GM19239 (cell line): Measurements from ENCODE around the gene SYTL5.
A peak's percentile ranks its signal among the peaks of the same experiment; 100 is the strongest.

Experiments
- DNase-seq: peaks from one replicate; pipeline ENCODE4 v3.0.0; 2011; ENCODE audit warnings: low spot score; ENCODE audit not compliant: insufficient read length
- FAIRE-seq: peaks from 2 replicates; lab custom pipeline; 2011; peaks lifted over from hg19 to GRCh38; lab: Jason Lieb, UNC

Gene SYTL5

GRCh38 chrX:38009641-38010040 lies 3.3 kb downstream of the SYTL5 start:
- no peak for FAIRE-seq
- DNase-seq: no peak

- DNase-seq (no peak), FAIRE-seq (peak; percentile 11)
These were observed 12.5 kb downstream of the SYTL5 start for GRCh38 chrX:38018766-38019425.

- FAIRE-seq (no peak), DNase-seq (no peak)
These were observed 21.9 kb downstream of the SYTL5 start for GRCh38 chrX:38028300-38028699.

DNA sequence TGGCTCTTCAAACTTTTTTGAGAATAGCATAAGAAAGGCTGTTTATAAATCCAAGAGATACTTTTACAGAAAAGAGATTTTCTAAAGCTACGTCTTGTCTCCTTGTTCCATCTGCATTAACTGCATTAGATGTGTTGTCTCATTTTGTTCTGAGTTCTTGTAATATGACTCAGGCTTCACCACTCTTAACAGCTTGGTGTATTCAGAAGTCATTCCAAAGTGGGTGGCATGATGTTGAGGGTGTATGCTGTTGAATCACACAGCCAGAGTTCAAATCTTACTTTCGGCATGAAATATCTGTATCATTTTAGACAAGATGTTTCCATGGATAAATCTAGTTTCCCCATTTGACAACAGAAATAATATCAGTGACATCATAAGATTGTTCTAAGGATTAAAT lies 30.1 kb downstream of the SYTL5 start:
- FAIRE-seq (no peak), DNase-seq (no peak)

DNA sequence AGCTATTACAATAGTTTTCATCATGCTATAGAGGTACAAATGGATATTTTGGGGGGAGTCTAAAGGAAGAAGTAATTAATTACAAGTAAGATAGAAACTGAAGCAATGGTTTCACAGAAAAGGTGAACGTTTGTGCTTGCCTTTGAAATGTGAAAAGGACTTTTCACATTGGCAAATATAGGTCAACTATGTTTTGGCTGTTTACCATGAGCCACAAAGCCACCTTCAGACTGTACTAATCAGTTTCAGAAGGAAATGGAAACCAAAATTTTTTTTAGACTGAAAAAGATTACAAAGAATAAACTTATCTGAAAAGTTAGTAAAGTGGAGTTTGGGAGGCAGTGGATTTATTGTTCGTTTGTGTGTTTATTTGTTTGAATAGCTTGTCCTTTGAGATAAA lies 32.1 kb downstream of the SYTL5 start:
- no peak for DNase-seq
- FAIRE-seq: no peak

DNA sequence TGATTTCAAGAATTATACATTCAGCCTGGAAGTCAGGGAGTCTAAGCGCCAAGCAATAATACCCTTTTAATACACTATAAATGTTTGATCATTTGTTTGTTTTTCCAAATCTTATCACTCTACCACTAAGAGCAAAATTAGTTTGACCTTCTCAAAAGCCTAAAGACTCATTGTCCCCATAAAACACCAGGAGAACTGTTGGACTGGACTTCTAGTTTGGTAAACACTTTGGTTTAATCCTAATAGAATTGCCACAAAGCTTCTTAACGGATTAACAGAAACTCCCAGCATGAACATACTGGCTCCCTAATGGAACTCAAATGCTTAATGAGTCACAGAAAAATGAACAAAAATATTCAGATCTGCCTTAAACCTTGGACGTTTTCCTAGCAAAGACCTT lies 34.9 kb downstream of the SYTL5 start:
- no peak for FAIRE-seq

DNA sequence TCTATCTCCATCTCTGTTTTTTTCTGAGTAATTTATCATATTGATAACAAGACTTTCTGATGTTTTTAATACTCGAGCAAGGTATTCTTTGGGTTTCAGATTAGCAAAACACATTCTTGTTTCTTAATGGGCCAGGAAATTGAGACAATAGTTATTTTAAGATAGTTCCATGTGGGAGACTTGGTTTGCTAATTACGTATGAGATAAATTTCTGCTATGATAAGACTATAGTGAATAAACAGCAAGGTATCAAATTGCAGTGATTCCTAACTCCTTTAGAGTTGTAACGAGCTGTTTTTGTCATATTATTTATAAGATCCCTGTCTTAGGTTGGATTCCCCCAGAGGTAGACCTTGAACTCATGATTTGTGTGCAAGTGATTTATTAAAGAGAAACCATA lies 38.3 kb downstream of the SYTL5 start:
- DNase-seq: no peak
- FAIRE-seq: no peak

More for the DNA sequence above, 34.9 kb downstream of the SYTL5 start:
- DNase-seq: no peak

DNA sequence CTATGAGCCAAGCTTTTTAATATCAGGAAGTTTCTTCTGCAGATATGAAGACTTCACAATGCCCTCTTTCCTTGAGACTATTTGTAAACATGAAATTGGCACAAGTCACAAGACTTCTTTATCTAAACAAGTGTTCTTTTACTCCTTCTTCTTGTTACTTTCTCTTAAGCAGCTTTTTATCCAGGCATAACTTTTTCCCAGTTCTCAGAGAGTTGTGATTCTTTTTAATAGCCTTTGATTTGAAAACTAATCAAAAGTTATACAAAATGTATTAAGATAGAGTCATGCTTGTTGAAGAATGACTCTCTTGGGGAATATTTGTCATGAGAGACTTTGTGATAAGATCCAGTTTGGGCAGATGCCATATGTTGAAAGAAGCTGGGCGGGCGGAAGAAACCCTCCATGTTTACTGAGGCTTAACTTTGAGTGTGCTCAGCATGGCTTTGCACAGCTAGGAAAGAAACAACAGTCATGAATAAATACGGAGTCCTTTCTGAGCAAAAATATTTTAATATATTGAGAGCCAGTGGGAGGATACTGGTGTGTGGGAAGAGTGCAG lies 39.3 kb downstream of the SYTL5 start:
- no peak for DNase-seq
- no peak for FAIRE-seq

- FAIRE-seq: no peak
- DNase-seq: no peak
These were observed 42.5 kb downstream of the SYTL5 start for GRCh38 chrX:38048886-38049285.

- no peak for FAIRE-seq
- no peak for DNase-seq
These were observed 44.5 kb downstream of the SYTL5 start for GRCh38 chrX:38050806-38051205.

GRCh38 chrX:38052096-38052495 lies 45.7 kb downstream of the SYTL5 start:
- no peak for DNase-seq
- FAIRE-seq: no peak

- FAIRE-seq (no peak), DNase-seq (no peak)
These were observed 49.0 kb downstream of the SYTL5 start for GRCh38 chrX:38055170-38055847.

- FAIRE-seq (no peak), DNase-seq (no peak)
These were observed 54.1 kb downstream of the SYTL5 start for GRCh38 chrX:38060331-38060878.

DNA sequence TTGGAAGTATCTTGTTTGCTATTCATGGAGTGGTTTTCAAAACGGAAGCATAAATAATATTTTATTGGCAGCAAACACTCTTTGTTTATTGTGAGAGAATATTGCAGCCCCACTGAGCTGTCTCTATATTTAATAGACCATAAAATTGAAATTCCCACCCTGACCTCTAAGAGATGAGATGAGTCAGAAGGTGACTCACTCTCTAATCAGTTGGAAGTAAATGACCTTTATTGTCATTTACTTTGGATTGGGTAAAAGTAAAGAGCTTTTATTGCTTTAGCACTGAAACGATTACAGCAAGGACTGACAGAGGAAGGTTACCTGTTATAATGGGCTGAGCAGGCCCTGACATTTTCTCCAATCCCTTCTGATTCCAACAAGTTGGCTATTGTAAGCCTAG lies 55.0 kb downstream of the SYTL5 start:
- FAIRE-seq (no peak), DNase-seq (no peak)

- no peak for FAIRE-seq
- DNase-seq: no peak
These were observed 60.6 kb downstream of the SYTL5 start for GRCh38 chrX:38066934-38067333.

DNA sequence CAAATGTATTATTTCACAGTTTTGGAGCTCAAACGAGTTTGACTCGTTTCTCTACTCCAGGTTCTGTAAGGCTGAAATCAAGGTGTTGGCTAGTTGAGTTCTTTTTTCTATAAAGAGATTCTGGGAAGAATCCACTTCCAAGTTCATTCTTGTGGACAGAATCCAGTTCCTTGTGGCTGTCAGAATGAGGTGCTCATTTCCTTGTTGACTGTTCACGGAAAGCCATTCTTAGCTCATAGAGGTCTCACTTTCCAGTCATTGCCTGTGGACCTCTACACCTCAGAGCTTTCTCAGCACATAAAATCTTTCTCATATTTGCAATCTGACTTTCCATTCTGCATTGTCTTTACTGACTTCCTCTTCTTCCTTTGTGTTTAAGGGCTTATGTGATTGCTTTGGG lies 62.9 kb downstream of the SYTL5 start:
- no peak for FAIRE-seq
- no peak for DNase-seq

- no peak for FAIRE-seq
These were observed 63.6 kb downstream of the SYTL5 start for GRCh38 chrX:38069991-38070390.

GRCh38 chrX:38079463-38079862 lies 73.1 kb downstream of the SYTL5 start:
- DNase-seq (no peak), FAIRE-seq (no peak)

More at GRCh38 chrX:38069991-38070390, 63.6 kb downstream of the SYTL5 start:
- no peak for DNase-seq

GRCh38 chrX:38080808-38081207 lies 74.5 kb downstream of the SYTL5 start:
- no peak for FAIRE-seq
- no peak for DNase-seq

DNA sequence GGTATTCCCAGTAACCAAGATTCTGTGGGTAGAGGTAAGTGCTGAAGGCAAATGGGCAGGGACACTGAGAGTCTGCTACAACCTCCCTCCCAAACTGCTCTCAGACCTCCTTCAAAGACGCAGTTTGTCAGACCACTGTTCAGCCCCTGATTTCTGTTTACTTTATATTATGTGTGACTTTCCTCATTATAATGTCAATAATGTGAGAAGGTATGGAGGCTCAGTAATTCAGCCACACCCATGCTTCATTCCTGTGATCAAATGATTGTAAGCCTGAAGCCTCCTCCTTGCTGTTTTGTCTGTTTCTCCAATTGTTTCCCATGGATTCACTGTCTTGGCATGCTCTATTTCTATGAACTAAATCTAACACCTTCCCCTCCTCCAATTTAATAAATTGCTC lies 75.6 kb downstream of the SYTL5 start:
- no peak for FAIRE-seq
- no peak for DNase-seq

- no peak for FAIRE-seq
- no peak for DNase-seq
These were observed 76.0 kb downstream of the SYTL5 start for GRCh38 chrX:38082309-38082708.
